Endothelial cell of coronary artery (primary cell): ENCODE data around the gene KIF3B. TPM values are rescaled to one million over a fixed set of nuclear protein-coding genes. Genes with fewer than 3 reads are reported as not detected.

ENCODE experiments used
- total RNA-seq: library from RNA; depleted of rRNA; stranded (reverse); fragments of >200 nt; gene quantifications from 2 replicates; pipeline ENCODE4 v1.2.3, GENCODE V29; 2014

Gene KIF3B
- 28.6 and 29.3 TPM in 2 replicates for total RNA-seq

DNA sequence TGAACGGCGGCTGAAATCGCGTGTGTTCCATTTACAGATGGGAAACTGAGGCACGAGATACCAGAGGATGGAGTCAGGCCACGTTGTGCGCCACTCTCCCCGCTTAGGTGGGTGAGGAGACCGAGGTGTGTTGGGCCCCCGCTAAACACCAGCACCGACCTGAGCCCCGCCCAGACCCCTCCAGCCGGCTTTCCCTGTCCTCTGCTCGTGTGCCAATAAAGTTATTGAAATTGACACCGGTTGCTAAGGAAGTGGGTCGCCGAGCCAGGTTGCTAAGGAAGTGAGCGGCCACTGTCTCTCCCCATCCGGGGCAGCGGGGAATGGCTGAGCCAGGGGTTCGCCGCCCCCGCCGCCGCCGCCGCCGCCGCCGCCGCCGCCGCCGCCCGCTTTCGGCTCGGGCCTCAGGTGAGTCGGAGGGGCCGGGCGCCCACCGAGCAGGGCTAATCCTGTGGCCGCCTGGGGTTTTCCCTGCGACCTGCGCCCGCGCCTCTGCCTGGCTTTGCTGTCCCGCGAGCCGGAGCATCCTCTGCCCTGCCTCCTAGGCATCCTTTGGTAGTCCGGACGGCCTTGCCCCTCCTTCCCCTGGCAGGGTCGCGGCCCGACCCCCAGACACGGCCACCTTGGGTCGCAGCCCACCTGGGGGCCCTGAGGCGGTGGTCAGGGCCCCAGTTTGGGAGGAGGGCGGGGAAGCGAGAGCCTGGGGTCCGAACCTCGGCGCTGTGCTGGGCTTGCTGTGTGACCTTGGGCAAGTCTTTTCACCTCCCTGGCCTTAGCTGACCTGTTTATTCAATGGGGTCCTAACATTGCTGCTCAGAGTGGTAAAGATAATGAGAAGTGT lies at the start of gene KIF3B:
TSS of gene KIF3B (plus strand) at position 291 of the 838 bp plus-strand sequence. CDS start 32,127 bp downstream, outside the sequence.

DNA sequence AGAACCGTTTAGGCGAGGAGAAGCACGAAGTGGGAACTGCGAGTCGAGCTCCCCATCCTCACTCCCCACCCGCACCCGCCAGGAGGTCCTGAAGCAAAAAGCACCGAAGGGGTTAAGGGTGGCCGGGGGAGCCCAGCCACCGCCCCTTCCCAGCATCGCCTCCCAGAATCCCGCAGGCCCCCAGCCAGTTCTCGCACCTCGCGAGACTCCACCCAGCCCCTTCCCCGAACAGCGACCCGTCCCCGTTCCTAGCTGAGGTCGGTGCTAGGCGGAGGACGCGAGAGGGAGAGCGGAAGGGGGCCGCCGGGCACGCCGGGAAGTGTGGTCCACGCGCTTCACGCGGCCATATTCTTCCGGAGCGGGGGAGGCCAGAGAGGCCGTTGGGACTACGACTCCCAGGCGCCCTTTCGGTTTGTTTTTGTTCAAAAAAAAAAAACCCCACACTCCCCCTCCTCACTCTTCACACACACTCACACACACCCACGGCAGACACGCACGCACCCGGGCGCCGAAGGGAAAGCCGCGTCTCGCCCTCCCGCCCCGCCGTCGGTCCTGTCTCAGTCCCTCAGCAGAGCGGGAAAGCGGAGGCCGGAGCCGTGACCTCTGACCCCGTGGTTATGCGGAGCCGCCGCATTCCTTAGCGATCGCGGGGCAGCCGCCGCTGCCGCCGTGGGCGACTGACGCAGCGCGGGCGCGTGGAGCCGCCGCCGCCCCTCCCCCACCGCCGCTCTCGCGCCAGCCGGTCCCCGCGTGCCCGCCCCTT lies 80.6 kb downstream of the KIF3B start, which contains the start of gene ASXL1:
TSS of gene ASXL1 (plus strand) at position 463 of the 763 bp plus-strand sequence. CDS start 445 bp downstream, outside the sequence.

Other genes with a start within 250 kb of the KIF3B start
- gene HCK, start 225.4 kb upstream of the KIF3B start, total RNA-seq: not detected in 2 replicates
- 19.3 and 30.1 TPM in 2 replicates for gene TM9SF4, start 167.9 kb upstream of the KIF3B start, total RNA-seq
- gene PLAGL2, start 69.9 kb upstream of the KIF3B start, total RNA-seq: 1.7 and 2.9 TPM in 2 replicates
- 24.5 and 27.1 TPM in 2 replicates for gene POFUT1, start 69.8 kb upstream of the KIF3B start, total RNA-seq
- gene ASXL1, start 80.7 kb downstream of the KIF3B start, total RNA-seq: 31.2 and 45.8 TPM in 2 replicates